NCI-H226 (cell line): Measurements from ENCODE around the gene RSPH10B2.
A peak's percentile ranks its signal among the peaks of the same experiment; 100 is the strongest.
"Not testable (repeated sequence)": the region's sequence is repeated elsewhere in the genome, so short reads cannot be mapped to it uniquely, and the experiment has no call there.

Source experiments
- DNase-seq: peaks from one replicate; pipeline ENCODE4 v3.0.0-alpha.2; 2015

Gene RSPH10B2

GRCh38 chr7:6753964-6754363 is at the start of gene RSPH10B2:
Gene RSPH10B2, plus strand, starts transcription at chr7:6754103. Its CDS starts 3,575 bp downstream, at chr7:6757678.
- not testable (repeated sequence) for DNase-seq

GRCh38 chr7:6705959-6706665 is 47.8 kb upstream of the RSPH10B2 start:
- no peak for DNase-seq

GRCh38 chr7:6706666-6707407 is 47.1 kb upstream of the RSPH10B2 start, which contains the start of gene ZNF12:
Gene ZNF12, minus strand, starts transcription at chr7:6706947. Its CDS starts 1,774 bp downstream, at chr7:6705173.
- peak; percentile 96 for DNase-seq

- no peak for DNase-seq
Measured at GRCh38 chr7:6708304-6708703, 45.6 kb upstream of the RSPH10B2 start.

- no peak for DNase-seq
Measured at GRCh38 chr7:6709808-6710207, 44.1 kb upstream of the RSPH10B2 start.

GRCh38 chr7:6714360-6714759 is 39.5 kb upstream of the RSPH10B2 start:
- no peak for DNase-seq

GRCh38 chr7:6715898-6716297 is 38.0 kb upstream of the RSPH10B2 start:
- not testable (repeated sequence) for DNase-seq

GRCh38 chr7:6718124-6718523 is 35.8 kb upstream of the RSPH10B2 start:
- DNase-seq = no peak

GRCh38 chr7:6724351-6724750 is 29.6 kb upstream of the RSPH10B2 start:
- peak; percentile 72 for DNase-seq

GRCh38 chr7:6725003-6725402 is 28.9 kb upstream of the RSPH10B2 start:
- DNase-seq = no peak

- not testable (repeated sequence) for DNase-seq
Measured at GRCh38 chr7:6726341-6726740, 27.6 kb upstream of the RSPH10B2 start.

- DNase-seq = no peak
Measured at GRCh38 chr7:6727663-6728062, 26.2 kb upstream of the RSPH10B2 start.

- not testable (repeated sequence) for DNase-seq
Measured at GRCh38 chr7:6728893-6729491, 24.9 kb upstream of the RSPH10B2 start.

GRCh38 chr7:6729492-6730342 is 24.2 kb upstream of the RSPH10B2 start:
- DNase-seq = peak; percentile 91

- DNase-seq = peak; percentile 32
Measured at GRCh38 chr7:6730343-6730633, 23.6 kb upstream of the RSPH10B2 start.

GRCh38 chr7:6738415-6738814 is 15.5 kb upstream of the RSPH10B2 start:
- not testable (repeated sequence) for DNase-seq

- DNase-seq = not testable (repeated sequence)
Measured at GRCh38 chr7:6744410-6745100, 9.3 kb upstream of the RSPH10B2 start.

- DNase-seq = not testable (repeated sequence)
Measured at GRCh38 chr7:6749335-6749734, 4.6 kb upstream of the RSPH10B2 start.

- not testable (repeated sequence) for DNase-seq
Measured at GRCh38 chr7:6750173-6750572, 3.7 kb upstream of the RSPH10B2 start.

GRCh38 chr7:6761186-6761585 is 7.3 kb downstream of the RSPH10B2 start:
- DNase-seq = not testable (repeated sequence)

GRCh38 chr7:6781581-6781980 is 27.7 kb downstream of the RSPH10B2 start:
- DNase-seq = not testable (repeated sequence)

- DNase-seq = not testable (repeated sequence)
Measured at GRCh38 chr7:6789353-6789752, 35.5 kb downstream of the RSPH10B2 start.
